Vagina (tissue), 2 donors: ENCODE data around the gene ZNF503. TPM values are rescaled to one million over a fixed set of nuclear protein-coding genes. Genes with fewer than 3 reads are reported as not detected.

ENCODE experiments used
- DNase-seq, 2 donors: peaks; one replicate each; pipeline ENCODE4 v3.0.0-alpha.2; 2017; ENCODE audit errors: extremely low spot score in 2 of 2
- H3K27ac ChIP-seq: fragments of 200-600 bp; sonication (generic); one replicate; pipeline ENCODE4 v1.5.1; 2019
- H3K27me3 ChIP-seq: fragments of 200-600 bp; sonication (generic); one replicate; pipeline ENCODE4 v1.5.1; 2019
- H3K36me3 ChIP-seq, 2 donors: fragments of 200-600 bp; sonication (generic); one replicate each; pipeline ENCODE4 v1.5.1; 2017 to 2019
- H3K4me1 ChIP-seq: fragments of 200-600 bp; sonication (generic); one replicate; pipeline ENCODE4 v1.5.1; 2019
- H3K4me3 ChIP-seq, 2 donors: fragments of 200-600 bp; sonication (generic); 1 replicate in 1 of 2; 2 replicates in 1 of 2; pipeline ENCODE4 v1.5.1; 2016 to 2019
- H3K9me3 ChIP-seq: fragments of 200-600 bp; sonication (generic); one replicate; pipeline ENCODE4 v1.5.1; 2019
- CTCF ChIP-seq, 3 experiments: fragments of 450-650 bp in 2 of 3; fragments of 200-600 bp in 1 of 3; sonication (generic) in 1 of 3; IDR thresholded peaks; one replicate each; pipeline ENCODE4 v1.5.1; 2017 to 2019; ENCODE audit warnings: antibody characterized with exemption in 3 of 3, mild to moderate bottlenecking in 2 of 3, moderate library complexity in 2 of 3
- POLR2A ChIP-seq, 2 donors: fragments of 450-650 bp; IDR thresholded peaks; one replicate each; pipeline ENCODE4 v1.6.1; 2017; ENCODE audit warnings: antibody characterized with exemption in 2 of 2, mild to moderate bottlenecking in 2 of 2, moderate library complexity in 2 of 2
- POLR2AphosphoS5 ChIP-seq, 2 donors: sonication (generic); formaldehyde crosslinking; IDR thresholded peaks; one replicate each; pipeline ENCODE4 v1.9.0; 2017; ENCODE audit warnings: antibody characterized with exemption in 2 of 2, mild to moderate bottlenecking in 2 of 2, low read depth in 1 of 2; ENCODE audit not compliant: insufficient read depth in 1 of 2
- intact Hi-C: fragments of 100-400 bp; cut with DNase I; formaldehyde crosslinking; loops from one replicate; pipeline ENCODE4 v1.15.1; 2023
- total RNA-seq: library from RNA; depleted of rRNA; stranded (reverse); fragments of >200 nt; gene quantifications from one replicate; pipeline ENCODE4 v1.2.3, GENCODE V29; 2016

ZNF503 gene
- total RNA-seq, 1 donor from 2014 or later, result 24.6 TPM

- Histone ChIP-seq H3K4me3 (no peak overlapping the region), H3K27ac (no peak overlapping the region), H3K27me3 (no peaks in the 10 kb centered on the region), H3K36me3 (no peaks in the 10 kb centered on the region), H3K4me1 (no peaks in the 10 kb centered on the region), H3K9me3 (peaks cover 6% of the 10 kb centered on the region)
- TF ChIP-seq POLR2AphosphoS5 (IDR thresholded peaks at IDR 0.05; ENCODE audit: insufficient read depth in 1 of 2, low read depth in 1 of 2) (no peak), CTCF (IDR thresholded peaks at IDR 0.05) (no peak), POLR2A (IDR thresholded peaks at IDR 0.05) (no peak)
- DNase-seq, result peak; percentile 64
- intact Hi-C loops, result no loop called here
Observed at GRCh38 chr10:75353183-75353582, 48.4 kb downstream of the ZNF503 start.

GRCh38 chr10:75352650-75353049, 48.9 kb downstream of the ZNF503 start:
- H3K27me3 ChIP-seq, result no peaks in the 10 kb centered on the region
- H3K9me3 ChIP-seq, result peaks cover 6% of the 10 kb centered on the region
- intact Hi-C loops, result no loop called here
- H3K4me1 ChIP-seq, result no peaks in the 10 kb centered on the region
- H3K27ac ChIP-seq, result no peak overlapping the region
- peak; percentile 44 to 79 for DNase-seq
- H3K36me3 ChIP-seq, result no peaks in the 10 kb centered on the region
- TF ChIP-seq POLR2AphosphoS5 (IDR thresholded peaks at IDR 0.05; ENCODE audit: insufficient read depth in 1 of 2, low read depth in 1 of 2), result no peak
- no peak for TF ChIP-seq CTCF (IDR thresholded peaks at IDR 0.05)
- H3K4me3 ChIP-seq, result no peak overlapping the region

GRCh38 chr10:75351637-75352036, 49.9 kb downstream of the ZNF503 start:
- Histone ChIP-seq H3K4me3 (no peak overlapping the region), H3K36me3 (no peaks in the 10 kb centered on the region), H3K27ac (no peak overlapping the region), H3K27me3 (no peaks in the 10 kb centered on the region), H3K4me1 (no peaks in the 10 kb centered on the region), H3K9me3 (peaks cover 6% of the 10 kb centered on the region)
- intact Hi-C loops, result no loop called here
- TF ChIP-seq POLR2AphosphoS5 (IDR thresholded peaks at IDR 0.05; ENCODE audit: insufficient read depth in 1 of 2, low read depth in 1 of 2) (no peak), CTCF (IDR thresholded peaks at IDR 0.05) (no peak), POLR2A (IDR thresholded peaks at IDR 0.05) (no peak)
- DNase-seq, result peak in 1 of 2 donors; percentile 9

- Histone ChIP-seq H3K27me3 (no peaks in the 10 kb centered on the region), H3K36me3 (no peaks in the 10 kb centered on the region), H3K4me1 (no peaks in the 10 kb centered on the region), H3K4me3 (no peak overlapping the region), H3K27ac (no peak overlapping the region), H3K9me3 (peaks cover 6% of the 10 kb centered on the region)
- no peak for TF ChIP-seq CTCF (IDR thresholded peaks at IDR 0.05)
- no peak for TF ChIP-seq POLR2AphosphoS5 (IDR thresholded peaks at IDR 0.05; ENCODE audit: insufficient read depth in 1 of 2, low read depth in 1 of 2)
- TF ChIP-seq POLR2A (IDR thresholded peaks at IDR 0.05), result no peak
- DNase-seq, result no peak
- intact Hi-C loops, result no loop called here
Observed at GRCh38 chr10:75350791-75351190, 50.8 kb downstream of the ZNF503 start.

Other genes with a start within 250 kb of the ZNF503 start
- 127 TPM for gene VDAC2, start 191.0 kb downstream of the ZNF503 start, total RNA-seq
- gene COMTD1, start 165.8 kb downstream of the ZNF503 start, total RNA-seq, result 80.0 TPM
- gene LRMDA, start 29.9 kb upstream of the ZNF503 start, total RNA-seq, result 22.6 TPM